Esophagus muscularis mucosa (tissue), 4 donors: ENCODE measurements around the gene AFAP1L2. TPM values are rescaled to one million over a fixed set of nuclear protein-coding genes. Genes with fewer than 3 reads are reported as not detected.
A peak's percentile ranks its signal among the peaks of the same experiment; 100 is the strongest.

Experiments used
- DNase-seq: peaks from one replicate; pipeline ENCODE4 v3.0.0-alpha.2; 2017; ENCODE audit errors: extremely low spot score
- H3K27ac ChIP-seq, 4 donors: fragments of 200-600 bp; sonication (generic); replicated peaks in 1 of 4; 1 replicate in 3 of 4; 2 replicates in 1 of 4; pipeline ENCODE4 v1.5.1; 2016 to 2019; ENCODE audit warnings: mild to moderate bottlenecking in 1 of 4
- H3K27me3 ChIP-seq, 4 donors: fragments of 200-600 bp; sonication (generic); one replicate each; pipeline versions ENCODE4 v1.5.1 to v1.6.0; 2016 to 2019
- H3K36me3 ChIP-seq, 4 donors: fragments of 200-600 bp; sonication (generic); one replicate each; pipeline ENCODE4 v1.5.1; 2016 to 2019
- H3K4me1 ChIP-seq, 4 donors: fragments of 200-600 bp; sonication (generic); one replicate each; pipeline ENCODE4 v1.5.1; 2016 to 2019
- H3K4me3 ChIP-seq, 4 donors: fragments of 200-600 bp; sonication (generic); 1 replicate in 2 of 4; 2 replicates in 2 of 4; pipeline ENCODE4 v1.5.1; 2016 to 2019; ENCODE audit warnings: mild to moderate bottlenecking in 4 of 4, moderate library complexity in 1 of 4
- H3K9me3 ChIP-seq, 4 donors: fragments of 200-600 bp; sonication (generic); 1 replicate in 3 of 4; 2 replicates in 1 of 4; pipeline ENCODE4 v1.5.1; 2016 to 2019
- CTCF ChIP-seq, 3 experiments: fragments of 200-600 bp in 2 of 3; fragments of 450-650 bp in 1 of 3; sonication (generic) in 2 of 3; IDR thresholded peaks; one replicate each; pipeline ENCODE4 v1.5.1; 2017 to 2019; ENCODE audit warnings: antibody characterized with exemption in 3 of 3, mild to moderate bottlenecking in 2 of 3, moderate library complexity in 1 of 3
- EP300 ChIP-seq: sonication (generic); formaldehyde crosslinking; IDR thresholded peaks from one replicate; pipeline ENCODE4 v1.6.1; 2017; ENCODE audit warnings: antibody characterized with exemption
- POLR2A ChIP-seq: fragments of 450-650 bp; IDR thresholded peaks from one replicate; pipeline ENCODE4 v1.6.1; 2017; ENCODE audit warnings: antibody characterized with exemption, moderate library complexity, mild to moderate bottlenecking, low read depth
- POLR2AphosphoS5 ChIP-seq, 2 donors: sonication (generic); formaldehyde crosslinking; IDR thresholded peaks; one replicate each; pipeline ENCODE4 v1.6.1; 2017; ENCODE audit warnings: antibody characterized with exemption in 2 of 2
- WGBS: methylation state at CpG from one replicate; pipeline ENCODE4 v1.1.5; 2018; 5-methylcytosine and 5-hydroxymethylcytosine counted together
- intact Hi-C: fragments of 100-400 bp; cut with DNase I; formaldehyde crosslinking; loops from one replicate; pipeline ENCODE4 v1.15.1; 2023
- total RNA-seq, 4 donors: library from RNA; depleted of rRNA; stranded (reverse); fragments of >200 nt; gene quantifications; one replicate each; pipeline versions ENCODE4 v1.1.0 to v1.2.1, GENCODE V29; 2016

The AFAP1L2 gene
- total RNA-seq, 4 donors from 2014 or later = 18.5 to 23.2 (median 19.9) TPM

GRCh38 chr10:114427124-114427852 lies 23.0 kb upstream of the AFAP1L2 start:
- WGBS = 74% methylated on average over 8 of the region's 9 CpGs
- Histone ChIP-seq H3K27me3 (no peaks in the 10 kb centered on the region), H3K36me3 (peaks cover 0 to 23% (median 8%) of the 10 kb centered on the region in 4 donors), H3K4me1 (peaks cover 14 to 24% (median 17%) of the 10 kb centered on the region in 4 donors), H3K27ac (peak overlapping the region; percentile 12 to 55 (median 42)), H3K4me3 (no peak overlapping the region), H3K9me3 (no peaks in the 10 kb centered on the region)
- intact Hi-C loops = no loop called here
- DNase-seq = no peak
- no peak for TF ChIP-seq POLR2A
- TF ChIP-seq EP300 = no peak
- TF ChIP-seq CTCF (IDR thresholded peaks at IDR 0.05) = peak in 1 of 3 experiments; percentile 8
- no peak for TF ChIP-seq POLR2AphosphoS5 (IDR thresholded peaks at IDR 0.05)

GRCh38 chr10:114426476-114426875 lies 22.2 kb upstream of the AFAP1L2 start:
- 47% methylated on average over 5 of the region's 5 CpGs for WGBS
- TF ChIP-seq CTCF (IDR thresholded peaks at IDR 0.05) (no peak), POLR2A (no peak), EP300 (no peak), POLR2AphosphoS5 (IDR thresholded peaks at IDR 0.05) (no peak)
- DNase-seq = no peak
- Histone ChIP-seq H3K27me3 (no peaks in the 10 kb centered on the region), H3K9me3 (no peaks in the 10 kb centered on the region), H3K36me3 (peaks cover 0 to 15% (median 7%) of the 10 kb centered on the region in 4 donors), H3K4me1 (peaks cover 14 to 24% (median 17%) of the 10 kb centered on the region in 4 donors), H3K27ac (peak overlapping the region in 2 of 4 donors; percentile 12 to 55), H3K4me3 (no peak overlapping the region)
- intact Hi-C loops = no loop called here

GRCh38 chr10:114420811-114421485 lies 16.6 kb upstream of the AFAP1L2 start:
- no peaks in the 10 kb centered on the region for H3K9me3 ChIP-seq
- H3K4me3 ChIP-seq = no peak overlapping the region
- intact Hi-C loops = no loop called here
- WGBS = 88% methylated on average over 4 of the region's 4 CpGs
- H3K4me1 ChIP-seq = peaks cover 0 to 2% (median 1%) of the 10 kb centered on the region in 4 donors
- TF ChIP-seq POLR2AphosphoS5 (IDR thresholded peaks at IDR 0.05) = no peak
- no peak for TF ChIP-seq EP300
- TF ChIP-seq POLR2A = no peak
- TF ChIP-seq CTCF (IDR thresholded peaks at IDR 0.05) = no peak
- no peak overlapping the region for H3K27ac ChIP-seq
- no peak for DNase-seq
- no peaks in the 10 kb centered on the region for H3K27me3 ChIP-seq
- no peaks in the 10 kb centered on the region for H3K36me3 ChIP-seq

GRCh38 chr10:114418109-114418508 lies 13.8 kb upstream of the AFAP1L2 start:
- no peak overlapping the region for H3K27ac ChIP-seq
- no peak overlapping the region for H3K4me3 ChIP-seq
- no peaks in the 10 kb centered on the region for H3K36me3 ChIP-seq
- peaks cover 3 to 7% (median 6%) of the 10 kb centered on the region in 4 donors for H3K4me1 ChIP-seq
- H3K27me3 ChIP-seq = no peaks in the 10 kb centered on the region
- TF ChIP-seq EP300 (no peak), POLR2A (no peak), CTCF (IDR thresholded peaks at IDR 0.05) (no peak), POLR2AphosphoS5 (IDR thresholded peaks at IDR 0.05) (no peak)
- 90% methylated on average over 1 of the region's 1 CpG for WGBS
- intact Hi-C loops = no loop called here
- DNase-seq = no peak
- no peaks in the 10 kb centered on the region for H3K9me3 ChIP-seq
